Mesenchymal stem cell (in vitro differentiated cells and primary cell): Measurements from ENCODE around the gene MASP2.

Experiments used
- DNase-seq: peaks from one replicate; pipeline ENCODE4 v3.0.0-alpha.2; 2013
- H2AFZ ChIP-seq: one replicate; pipeline ENCODE4 v1.6.1; 2013; ENCODE audit warnings: low read depth, mild to moderate bottlenecking, control low read depth, inconsistent platforms, low read length, moderate library complexity
- H2AK5ac ChIP-seq: 2 replicates; pipeline ENCODE4 v1.6.1; 2013; ENCODE audit warnings: low read length, moderate library complexity, mild to moderate bottlenecking, inconsistent platforms; ENCODE audit not compliant: severe bottlenecking
- H2BK120ac ChIP-seq: one replicate; pipeline ENCODE4 v1.6.1; 2013; ENCODE audit warnings: low read depth, mild to moderate bottlenecking, inconsistent platforms, low read length, moderate library complexity
- H2BK12ac ChIP-seq, 2 experiments: one replicate each; pipeline ENCODE4 v1.6.1; 2013; ENCODE audit warnings: inconsistent platforms in 2 of 2, low read length in 2 of 2, mild to moderate bottlenecking in 2 of 2, moderate library complexity in 2 of 2, control low read depth in 1 of 2
- H2BK15ac ChIP-seq: one replicate; pipeline ENCODE4 v1.6.1; 2013; ENCODE audit warnings: mild to moderate bottlenecking, low read depth, inconsistent platforms; ENCODE audit not compliant: poor library complexity, severe bottlenecking
- H2BK5ac ChIP-seq: 2 replicates; pipeline ENCODE4 v1.6.1; 2013; ENCODE audit warnings: low read depth, mild to moderate bottlenecking, low read length, control low read depth, inconsistent platforms; ENCODE audit not compliant: poor library complexity, severe bottlenecking
- H3K14ac ChIP-seq, 2 experiments: one replicate each; pipeline ENCODE4 v1.6.1; 2013; ENCODE audit warnings: inconsistent platforms in 2 of 2, low read length in 2 of 2, control low read depth in 1 of 2, mild to moderate bottlenecking in 1 of 2, moderate library complexity in 1 of 2
- H3K18ac ChIP-seq, 2 experiments: one replicate each; pipeline ENCODE4 v1.6.1; 2013; ENCODE audit warnings: inconsistent platforms in 2 of 2, low read length in 2 of 2, control low read depth in 1 of 2, low read depth in 1 of 2, mild to moderate bottlenecking in 1 of 2
- H3K23ac ChIP-seq, 2 experiments: one replicate each; pipeline ENCODE4 v1.6.1; 2013; ENCODE audit warnings: inconsistent platforms in 2 of 2, low read length in 2 of 2, mild to moderate bottlenecking in 2 of 2, moderate library complexity in 2 of 2, control low read depth in 1 of 2
- H3K27ac ChIP-seq: 2 replicates; pipeline ENCODE4 v1.5.1; 2013; ENCODE audit warnings: mild to moderate bottlenecking, moderate library complexity, low read length, control low read depth, inconsistent platforms; ENCODE audit not compliant: poor library complexity, severe bottlenecking
- H3K27me3 ChIP-seq, 2 experiments: 2 replicates each; pipeline versions ENCODE4 v1.6.1 to v1.7.0; 2013; ENCODE audit warnings: low read length in 2 of 2, mild to moderate bottlenecking in 2 of 2, moderate library complexity in 2 of 2, control low read depth in 1 of 2, inconsistent platforms in 1 of 2; ENCODE audit not compliant: control insufficient read depth in 1 of 2, insufficient read depth in 1 of 2
- H3K36me3 ChIP-seq, 2 experiments: 2 replicates each; pipeline versions ENCODE4 v1.6.1 to v1.7.0; 2013; ENCODE audit warnings: low read length in 2 of 2, control low read depth in 1 of 2, inconsistent platforms in 1 of 2, low read depth in 1 of 2, mild to moderate bottlenecking in 1 of 2; ENCODE audit not compliant: insufficient read depth in 2 of 2, control insufficient read depth in 1 of 2
- H3K4ac ChIP-seq, 2 experiments: one replicate each; pipeline ENCODE4 v1.6.1; 2013; ENCODE audit warnings: inconsistent platforms in 2 of 2, low read length in 2 of 2, mild to moderate bottlenecking in 2 of 2, moderate library complexity in 2 of 2, control low read depth in 1 of 2, low read depth in 1 of 2
- H3K4me1 ChIP-seq: 2 replicates; pipeline ENCODE4 v1.6.1; 2013; ENCODE audit warnings: low read depth, low read length, control low read depth; ENCODE audit not compliant: control insufficient read depth, insufficient read depth
- H3K4me2 ChIP-seq: 2 replicates; pipeline ENCODE4 v1.6.1; 2013; ENCODE audit warnings: low read length, mild to moderate bottlenecking, inconsistent platforms; ENCODE audit not compliant: poor library complexity, severe bottlenecking
- H3K4me3 ChIP-seq, 2 experiments: 2 replicates each; pipeline versions ENCODE4 v1.5.1 to v1.7.0; 2013; ENCODE audit warnings: low read length in 2 of 2, mild to moderate bottlenecking in 2 of 2, control low read depth in 1 of 2, low read depth in 1 of 2; ENCODE audit not compliant: insufficient read depth in 1 of 2
- H3K79me1 ChIP-seq: replicated peaks from 2 replicates; pipeline ENCODE4 v1.6.1; 2013; ENCODE audit warnings: mild to moderate bottlenecking, control low read depth, low read length, inconsistent platforms; ENCODE audit not compliant: poor library complexity, severe bottlenecking
- H3K9ac ChIP-seq: 2 replicates; pipeline ENCODE4 v1.7.0; 2013; ENCODE audit warnings: mild to moderate bottlenecking, low read length, moderate library complexity
- H3K9me3 ChIP-seq: 2 replicates; pipeline ENCODE4 v1.7.0; 2013; ENCODE audit warnings: mild to moderate bottlenecking, low read length; ENCODE audit not compliant: control insufficient read depth
- H4K8ac ChIP-seq: one replicate; pipeline ENCODE4 v1.6.1; 2013; ENCODE audit warnings: inconsistent platforms, mild to moderate bottlenecking, low read length, moderate library complexity
- H4K91ac ChIP-seq: one replicate; pipeline ENCODE4 v1.6.1; 2013; ENCODE audit warnings: mild to moderate bottlenecking, low read length, inconsistent platforms
- WGBS: methylation state at CpG from one replicate; pipeline ENCODE4 v1.1.7; 2013; ENCODE audit warnings: mixed read lengths; 5-methylcytosine and 5-hydroxymethylcytosine counted together

Gene MASP2

DNA sequence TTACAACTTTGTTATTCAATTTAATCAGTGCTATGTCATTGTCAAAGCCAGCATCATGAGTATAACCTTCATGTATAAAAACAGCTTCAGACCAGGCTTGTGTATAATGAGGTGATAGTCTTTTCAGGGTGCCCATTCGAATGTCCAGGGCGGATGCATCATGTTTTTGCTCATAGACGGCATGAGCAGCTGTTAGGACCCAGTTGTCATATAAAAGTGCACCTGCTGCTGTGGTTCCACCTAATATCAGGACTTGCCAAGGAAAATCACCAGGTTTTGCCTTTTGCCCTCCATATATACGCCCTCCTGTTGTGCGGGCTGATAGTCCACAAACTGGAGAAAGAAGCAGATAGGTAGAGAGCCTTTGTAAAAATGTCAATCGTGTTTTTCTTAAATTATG is 19.7 kb downstream of the MASP2 start:
- Histone ChIP-seq H4K8ac (no peak overlapping the region), H3K4me3 (no peak overlapping the region), H3K4me1 (no peaks in the 10 kb centered on the region), H3K23ac (no peak overlapping the region), H3K27ac (no peak overlapping the region), H4K91ac (no peak overlapping the region), H3K18ac (no peak overlapping the region), H2AK5ac (no peak overlapping the region), H3K27me3 (no peaks in the 10 kb centered on the region), H2BK12ac (no peak overlapping the region), H2BK5ac (no peak overlapping the region), H3K14ac (peak overlapping the region in 1 of 2 experiments; percentile 1), H2BK120ac (no peak overlapping the region), H3K4me2 (no peak overlapping the region), H3K9ac (no peak overlapping the region), H3K9me3 (no peaks in the 10 kb centered on the region), H3K79me1 (peaks cover 1% of the 10 kb centered on the region), H2BK15ac (no peak overlapping the region), H2AFZ (no peak overlapping the region), H3K4ac (no peak overlapping the region), H3K36me3 (peaks cover 21 to 75% of the 10 kb centered on the region in 2 experiments)
- 81% methylated on average over 6 of the region's 6 CpGs for WGBS
- DNase-seq = no peak

DNA sequence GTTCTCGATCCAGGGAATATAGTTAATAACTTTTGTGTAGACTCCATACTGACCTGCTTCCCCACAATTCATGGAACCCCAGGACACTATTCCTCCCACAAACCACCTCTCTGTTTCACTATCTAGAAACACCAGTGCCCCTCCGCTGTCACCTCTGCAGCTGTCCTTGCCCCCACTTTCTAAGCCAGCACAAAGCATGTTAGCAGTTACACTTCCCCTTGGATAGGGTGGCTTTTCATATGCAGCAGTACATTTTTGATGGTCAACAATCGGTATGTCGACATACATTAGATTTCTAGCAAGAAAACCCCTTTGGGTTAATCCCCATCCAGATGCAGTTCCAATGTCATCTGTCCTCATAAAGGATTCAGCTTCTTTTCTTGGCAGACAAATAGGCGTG is 20.1 kb downstream of the MASP2 start:
- Histone ChIP-seq H3K4ac (no peak overlapping the region), H2AFZ (no peak overlapping the region), H3K79me1 (peaks cover 1% of the 10 kb centered on the region), H2BK15ac (no peak overlapping the region), H3K9ac (no peak overlapping the region), H4K91ac (no peak overlapping the region), H4K8ac (no peak overlapping the region), H3K18ac (no peak overlapping the region), H2AK5ac (no peak overlapping the region), H3K23ac (no peak overlapping the region), H2BK120ac (no peak overlapping the region), H3K4me2 (no peak overlapping the region), H3K14ac (no peak overlapping the region), H2BK5ac (no peak overlapping the region), H3K4me3 (no peak overlapping the region), H2BK12ac (no peak overlapping the region), H3K27ac (no peak overlapping the region), H3K36me3 (peaks cover 25 to 79% of the 10 kb centered on the region in 2 experiments), H3K9me3 (no peaks in the 10 kb centered on the region), H3K4me1 (no peaks in the 10 kb centered on the region), H3K27me3 (no peaks in the 10 kb centered on the region)
- no peak for DNase-seq
- WGBS = 93% methylated on average over 4 of the region's 5 CpGs

DNA sequence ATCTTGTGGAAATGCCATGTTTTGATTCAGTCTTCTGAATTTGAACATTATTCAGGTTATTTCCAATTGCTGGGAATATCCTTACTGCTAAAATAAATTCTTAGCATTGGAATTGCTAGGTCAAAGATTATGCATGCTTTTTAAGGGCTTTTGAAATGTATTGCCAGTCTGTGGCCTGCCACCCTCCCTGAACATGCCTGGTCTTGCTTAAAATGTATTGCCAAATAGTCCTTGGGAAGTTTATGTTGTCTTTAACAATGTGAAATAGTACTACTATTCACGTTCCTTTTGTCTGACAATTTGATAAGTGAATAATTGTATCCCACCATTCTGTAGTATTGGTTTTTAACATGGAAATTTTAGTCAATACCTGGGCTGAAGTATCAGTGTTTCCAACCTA is 21.0 kb downstream of the MASP2 start:
- Histone ChIP-seq H4K8ac (no peak overlapping the region), H3K9me3 (no peaks in the 10 kb centered on the region), H2AK5ac (no peak overlapping the region), H3K27ac (no peak overlapping the region), H3K23ac (no peak overlapping the region), H3K9ac (peak overlapping the region; percentile 4), H3K36me3 (peaks cover 33 to 88% of the 10 kb centered on the region in 2 experiments), H4K91ac (no peak overlapping the region), H2AFZ (no peak overlapping the region), H3K4me2 (no peak overlapping the region), H2BK120ac (no peak overlapping the region), H3K4me1 (no peaks in the 10 kb centered on the region), H2BK15ac (no peak overlapping the region), H3K14ac (no peak overlapping the region), H3K18ac (no peak overlapping the region), H3K4me3 (no peak overlapping the region), H2BK12ac (no peak overlapping the region), H3K27me3 (no peaks in the 10 kb centered on the region), H3K4ac (no peak overlapping the region), H3K79me1 (peaks cover 5% of the 10 kb centered on the region), H2BK5ac (no peak overlapping the region)
- DNase-seq = no peak
- WGBS = no CpG with 5 or more reads among the region's 1 CpG

DNA sequence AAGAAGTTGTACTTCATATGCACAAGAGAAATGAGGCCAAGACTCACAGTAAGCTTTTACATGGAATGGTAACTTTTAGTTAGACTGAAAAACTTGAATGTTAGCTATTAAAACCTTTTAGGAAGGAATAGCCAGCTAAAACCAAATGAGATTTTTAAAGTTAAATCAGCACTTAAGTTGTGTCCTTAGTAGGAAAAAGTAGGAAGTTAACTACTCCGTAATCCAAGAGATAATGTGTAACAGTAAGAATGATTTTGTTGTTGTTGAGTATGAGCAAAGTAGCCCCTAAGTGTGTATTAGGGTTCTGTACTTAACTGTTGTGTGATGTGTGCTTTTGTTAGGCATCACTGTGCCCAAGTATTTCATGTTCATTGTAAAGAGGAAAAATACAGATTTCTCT is 21.4 kb downstream of the MASP2 start:
- Histone ChIP-seq H3K4me1 (no peaks in the 10 kb centered on the region), H2BK5ac (no peak overlapping the region), H3K4ac (no peak overlapping the region), H3K27ac (peak overlapping the region; percentile 35), H3K23ac (no peak overlapping the region), H3K9me3 (no peaks in the 10 kb centered on the region), H3K18ac (no peak overlapping the region), H3K36me3 (peaks cover 31 to 88% of the 10 kb centered on the region in 2 experiments), H3K79me1 (peaks cover 6% of the 10 kb centered on the region), H2AK5ac (no peak overlapping the region), H4K8ac (no peak overlapping the region), H2BK15ac (no peak overlapping the region), H2AFZ (no peak overlapping the region), H2BK12ac (no peak overlapping the region), H3K4me3 (no peak overlapping the region), H3K14ac (no peak overlapping the region), H3K27me3 (no peaks in the 10 kb centered on the region), H2BK120ac (no peak overlapping the region), H3K4me2 (no peak overlapping the region), H4K91ac (no peak overlapping the region), H3K9ac (peak overlapping the region; percentile 4)
- no peak for DNase-seq
- 100% methylated on average over 1 of the region's 1 CpG for WGBS
